ENCODE results near the gene PTPRN2.

PTPRN2 gene

GRCh38 chr7:157627033-157627432 is 960.6 kb downstream of the PTPRN2 start:
- no peak for DNase-seq

GRCh38 chr7:157625973-157626742 is 961.5 kb downstream of the PTPRN2 start:
- DNase-seq = no peak

DNA sequence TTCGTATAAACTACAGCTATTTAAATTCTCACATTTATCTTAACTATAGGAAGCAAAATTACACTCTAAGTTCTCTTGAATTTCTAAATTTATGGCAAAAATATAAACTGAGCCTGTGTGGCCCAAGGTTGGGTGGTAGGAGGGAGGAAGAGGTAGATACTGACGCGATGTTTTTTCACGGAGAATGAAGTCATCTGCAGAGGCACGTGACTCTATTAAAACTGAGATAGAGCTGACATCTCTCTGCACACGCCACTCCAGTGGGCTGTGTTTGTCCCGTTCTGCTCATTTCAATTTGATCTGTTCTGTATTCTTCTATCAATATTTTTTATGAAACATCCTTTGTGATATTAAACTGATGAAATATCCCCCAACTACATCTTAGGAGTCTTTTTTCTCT is 964.1 kb downstream of the PTPRN2 start:
- DNase-seq = no peak

DNA sequence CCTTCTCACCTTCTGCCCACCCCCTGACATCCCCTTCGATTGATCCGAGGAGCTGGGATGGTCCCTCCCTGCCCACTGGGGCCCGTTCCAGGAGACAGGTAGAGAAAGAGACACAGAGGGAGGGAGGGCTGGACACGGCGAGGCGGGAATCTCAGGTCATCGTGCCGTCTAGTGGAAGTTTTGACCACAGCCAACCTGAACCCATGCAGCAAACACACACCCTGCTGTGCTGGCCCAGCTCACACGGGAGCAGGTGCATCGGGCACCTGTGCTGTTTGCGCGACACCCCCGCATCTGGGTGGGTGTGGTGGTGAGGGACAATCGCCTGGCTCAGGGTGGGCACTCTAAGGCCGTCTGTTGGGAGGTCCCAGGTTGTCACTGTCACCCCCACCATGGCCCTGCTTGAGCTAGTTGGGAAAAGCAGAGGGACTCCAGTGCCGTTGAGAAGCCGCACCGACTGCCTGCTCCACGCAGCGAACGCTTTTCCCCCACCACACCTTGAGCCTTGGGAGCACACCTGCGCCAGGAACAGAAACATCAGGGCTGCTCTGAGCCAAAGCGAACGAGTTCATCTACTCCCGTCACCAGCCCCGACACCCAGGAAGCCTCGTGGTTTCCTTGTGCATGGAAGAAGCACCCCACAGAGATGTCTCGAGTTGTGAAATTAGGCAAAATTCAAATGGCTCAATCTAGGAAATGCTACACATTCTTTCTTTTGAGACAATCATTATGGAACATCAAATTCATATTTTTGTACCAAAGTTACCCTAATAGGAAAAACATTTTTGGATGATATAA is 965.0 kb downstream of the PTPRN2 start:
- no peak for DNase-seq

DNA sequence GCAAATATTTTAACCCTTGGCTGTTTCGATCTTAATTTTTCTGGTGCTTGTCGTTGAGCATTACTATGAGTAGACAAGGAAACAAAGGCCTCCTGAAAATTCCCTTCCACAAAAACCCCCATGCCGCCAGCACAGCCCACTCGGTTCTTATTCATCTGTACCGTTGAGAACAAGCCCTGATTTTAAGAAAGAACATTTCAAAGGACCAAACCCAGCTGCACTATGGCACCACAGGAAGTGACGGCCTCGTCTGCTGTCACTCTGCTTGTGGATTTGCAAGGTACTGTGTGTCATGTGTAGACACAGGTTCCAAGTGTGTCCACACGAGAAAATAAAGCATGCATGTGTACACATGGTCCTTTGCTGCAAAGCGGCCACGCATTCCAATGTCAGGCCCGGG is 965.6 kb downstream of the PTPRN2 start:
- DNase-seq = no peak

GRCh38 chr7:157621131-157621681 is 966.4 kb downstream of the PTPRN2 start:
- no peak for DNase-seq

DNA sequence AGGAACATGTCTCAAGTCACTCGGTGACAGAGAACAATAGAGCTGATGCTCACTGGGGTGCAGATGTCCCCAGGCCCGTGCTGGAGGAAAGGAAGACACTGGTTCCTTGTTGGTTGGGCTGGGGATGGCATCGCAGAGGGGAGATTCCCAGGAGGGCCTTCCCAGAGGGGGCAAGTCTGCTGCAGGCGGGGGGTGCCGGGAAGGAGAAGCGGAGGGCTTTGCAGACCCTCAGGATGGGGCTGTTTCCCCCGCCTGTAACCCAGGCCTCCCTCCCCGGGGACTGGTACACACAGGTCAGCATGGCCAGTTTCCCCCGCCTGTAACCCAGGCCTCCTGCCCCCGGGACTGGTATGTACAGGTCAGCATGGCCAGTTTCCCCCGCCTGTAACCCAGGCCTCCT is 967.0 kb downstream of the PTPRN2 start:
- DNase-seq = no peak

DNA sequence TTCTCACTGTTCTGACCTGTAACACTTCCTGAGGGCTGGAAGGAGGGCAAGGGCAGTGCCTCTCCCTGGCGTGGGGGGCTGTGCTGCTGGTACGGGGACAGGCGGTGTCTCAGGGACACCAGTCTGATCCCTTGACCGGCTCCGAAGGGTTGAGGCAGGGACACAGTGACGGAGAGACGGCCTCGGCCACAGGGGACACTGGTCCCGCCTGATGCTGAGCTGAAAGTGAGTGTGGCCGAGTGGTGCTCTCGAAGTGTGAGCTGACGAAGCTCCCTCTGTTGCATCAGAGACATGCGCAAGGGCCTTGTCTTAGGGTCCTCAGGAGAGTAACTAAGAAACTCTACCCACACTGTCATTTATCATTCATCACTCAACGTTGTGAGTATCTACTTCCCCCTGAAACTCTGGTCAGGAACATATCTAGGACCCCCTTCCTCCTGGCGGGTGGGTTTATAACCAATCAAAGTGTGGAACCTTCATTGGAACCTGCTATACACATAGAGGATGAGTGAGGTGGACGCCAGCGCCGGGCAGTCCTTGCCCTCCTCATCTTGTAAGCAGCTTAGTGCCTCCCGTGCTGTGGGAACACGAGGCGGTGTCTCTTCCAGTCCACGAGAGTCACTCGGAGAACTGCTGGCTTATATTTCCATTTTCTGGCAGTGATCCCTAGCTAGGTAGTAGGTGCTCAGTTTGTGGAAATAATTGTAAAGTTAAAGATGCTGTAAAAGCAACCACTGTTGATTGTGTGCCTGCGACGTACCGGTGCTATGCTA is 967.7 kb downstream of the PTPRN2 start:
- DNase-seq = no peak

DNA sequence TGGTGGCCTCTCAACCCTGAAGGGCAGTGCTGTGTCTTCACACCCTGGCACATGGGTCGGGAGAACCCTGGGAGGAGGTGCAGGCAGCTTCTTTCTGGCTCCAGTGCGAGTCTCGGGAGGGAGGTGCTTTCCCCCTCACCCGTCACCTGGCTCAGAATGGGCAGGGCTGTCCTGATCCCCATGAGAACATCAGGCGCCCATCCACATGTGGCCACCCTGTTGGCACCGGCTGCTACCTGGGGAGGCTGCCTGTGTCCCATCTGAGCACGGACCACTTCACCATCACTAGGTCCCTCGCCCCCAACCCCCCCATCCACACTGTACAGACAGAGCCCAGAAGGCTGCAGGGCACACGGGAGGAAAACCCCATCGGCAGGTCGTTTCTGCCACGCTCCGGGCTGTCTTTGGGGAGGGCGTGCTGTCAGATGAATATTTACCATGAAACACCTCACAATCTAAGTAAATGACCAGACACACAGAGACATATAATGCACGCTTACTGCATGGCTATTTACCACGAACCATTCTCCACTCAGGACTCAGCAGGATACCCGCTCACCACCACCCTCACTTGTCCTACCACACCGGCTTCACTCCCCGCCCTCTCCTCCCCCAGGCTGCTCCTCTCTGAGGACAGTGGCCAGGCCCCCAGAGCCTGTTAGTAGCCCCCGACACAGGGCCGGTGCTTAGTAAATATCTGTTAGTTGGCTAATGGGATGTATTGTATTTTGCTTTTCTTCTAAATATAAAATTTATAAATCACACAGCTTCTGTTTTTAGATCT is 968.6 kb downstream of the PTPRN2 start:
- DNase-seq = no peak

- no peak for DNase-seq
Observed at GRCh38 chr7:157618091-157618726, 969.4 kb downstream of the PTPRN2 start.

DNA sequence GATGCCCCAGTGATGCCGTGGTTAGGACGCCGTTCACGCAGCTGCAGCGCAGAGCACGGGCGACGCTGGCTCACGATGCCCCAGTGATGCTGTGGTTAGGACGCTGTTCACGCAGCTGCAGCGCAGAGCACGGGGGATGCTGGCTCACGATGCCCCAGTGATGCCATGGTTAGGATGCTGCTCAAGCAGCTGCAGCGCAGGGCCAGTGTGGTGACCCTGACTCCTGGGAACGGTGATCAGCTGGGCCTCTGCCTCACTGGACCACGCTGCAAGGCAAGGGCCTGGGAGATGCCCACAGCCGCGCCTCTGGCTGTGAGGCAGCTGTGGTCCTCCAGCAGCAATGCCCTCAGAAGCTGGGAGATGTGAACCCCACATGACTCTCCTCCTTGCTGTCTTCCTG is 970.2 kb downstream of the PTPRN2 start:
- DNase-seq = no peak

GRCh38 chr7:157616931-157617330 is 970.7 kb downstream of the PTPRN2 start:
- DNase-seq = no peak

DNA sequence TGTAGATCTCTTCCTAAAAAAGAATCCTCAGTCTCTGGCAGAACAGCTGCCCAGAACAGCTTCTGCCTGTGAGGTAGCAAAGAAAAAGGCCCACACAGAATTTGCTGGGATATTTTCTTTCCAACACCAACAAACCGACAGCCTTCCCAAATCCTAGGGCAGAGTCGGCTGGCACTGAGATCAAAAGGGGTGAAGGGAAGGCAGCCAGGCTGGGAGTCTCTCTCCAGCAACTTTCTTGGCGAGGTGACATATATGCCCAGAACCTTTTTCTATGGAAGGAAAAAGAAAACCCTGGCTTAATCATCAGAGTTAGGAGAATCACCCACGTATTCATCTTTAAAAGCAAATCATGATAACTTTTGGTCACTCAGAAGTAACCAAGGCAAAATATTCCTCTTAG is 971.2 kb downstream of the PTPRN2 start:
- DNase-seq = no peak

- no peak for DNase-seq
Observed at GRCh38 chr7:157615852-157616251, 971.8 kb downstream of the PTPRN2 start.

- DNase-seq = peak; percentile 71
Observed at GRCh38 chr7:157615101-157615817, 972.4 kb downstream of the PTPRN2 start.

- no peak for DNase-seq
Observed at GRCh38 chr7:157614457-157615020, 973.1 kb downstream of the PTPRN2 start.

- DNase-seq = no peak
Observed at GRCh38 chr7:157613575-157614322, 973.9 kb downstream of the PTPRN2 start.

- DNase-seq = peak; percentile 34
Observed at GRCh38 chr7:157612664-157613561, 974.7 kb downstream of the PTPRN2 start.

Measured in NCI-H2171 (cell line).